Lower leg skin (tissue), 4 donors: ENCODE results near the gene SLC4A4. TPM values are rescaled to one million over a fixed set of nuclear protein-coding genes. Genes with fewer than 3 reads are reported as not detected.

Experiments
- DNase-seq, 2 donors: peaks; one replicate each; pipeline ENCODE4 v3.0.0-alpha.2; 2019; ENCODE audit warnings: low spot score in 2 of 2
- H3K4me3 ChIP-seq: fragments of 200-600 bp; sonication (generic); 2 replicates; pipeline ENCODE4 v1.5.1; 2017; ENCODE audit warnings: mild to moderate bottlenecking, low read depth; ENCODE audit not compliant: poor library complexity, severe bottlenecking
- CTCF ChIP-seq, 3 donors: fragments of 450-650 bp; IDR thresholded peaks; one replicate each; pipeline ENCODE4 v1.5.1; 2016; ENCODE audit warnings: antibody characterized with exemption in 3 of 3, mild to moderate bottlenecking in 3 of 3, moderate library complexity in 2 of 3
- POLR2A ChIP-seq, 2 donors: fragments of 450-650 bp; IDR thresholded peaks; one replicate each; pipeline ENCODE4 v1.6.1; 2016 to 2017; ENCODE audit warnings: antibody characterized with exemption in 2 of 2, mild to moderate bottlenecking in 1 of 2, moderate library complexity in 1 of 2
- WGBS, 2 donors: methylation state at CpG; one replicate each; pipeline ENCODE4 v1.1.5; 2018; 5-methylcytosine and 5-hydroxymethylcytosine counted together
- intact Hi-C: fragments of 100-400 bp; cut with DNase I; formaldehyde crosslinking; loops from one replicate; pipeline ENCODE4 v1.15.0; 2023; ENCODE audit warnings: low total_unique reads
- total RNA-seq, 4 donors: library from RNA; depleted of rRNA; stranded (reverse); fragments of >200 nt; gene quantifications; one replicate each; pipeline ENCODE4 v1.1.0, GENCODE V29; 2016

The SLC4A4 gene
- total RNA-seq, 4 donors from 2014 or later = 0.25 to 0.51 (median 0.47) TPM

- TF ChIP-seq CTCF (IDR thresholded peaks at IDR 0.05) (no peak), POLR2A (IDR thresholded peaks at IDR 0.05) (no peak)
- intact Hi-C loops = no loop called here
- H3K4me3 ChIP-seq = no peak overlapping the region
- DNase-seq = no peak
- WGBS, 2 donors = 94 to 98% methylated on average over 2 of the region's 2 CpGs
Measured at GRCh38 chr4:71307729-71308128, 31.1 kb upstream of the SLC4A4 start.

GRCh38 chr4:71322425-71322824 lies 16.4 kb upstream of the SLC4A4 start:
- DNase-seq = no peak
- TF ChIP-seq POLR2A (IDR thresholded peaks at IDR 0.05) (no peak), CTCF (IDR thresholded peaks at IDR 0.05) (no peak)
- H3K4me3 ChIP-seq = no peak overlapping the region
- WGBS, 2 donors = 64 to 80% methylated on average over 3 of the region's 3 CpGs
- intact Hi-C loops = no loop called here

- H3K4me3 ChIP-seq = no peak overlapping the region
- TF ChIP-seq CTCF (IDR thresholded peaks at IDR 0.05) (no peak), POLR2A (IDR thresholded peaks at IDR 0.05) (no peak)
- intact Hi-C loops = no loop called here
- 83 to 85% methylated on average over 3 of the region's 3 CpGs for WGBS, 2 donors
- no peak for DNase-seq
Measured at GRCh38 chr4:71333368-71333767, 5.5 kb upstream of the SLC4A4 start.

- intact Hi-C loops = no loop called here
- DNase-seq = no peak
- no peak for TF ChIP-seq POLR2A (IDR thresholded peaks at IDR 0.05)
- TF ChIP-seq CTCF (IDR thresholded peaks at IDR 0.05) = no peak
- no peak overlapping the region for H3K4me3 ChIP-seq
Measured at GRCh38 chr4:71333960-71334359, 4.9 kb upstream of the SLC4A4 start.

GRCh38 chr4:71334465-71334882 lies 4.3 kb upstream of the SLC4A4 start:
- 47 to 67% methylated on average over 3 of the region's 3 CpGs for WGBS, 2 donors
- no peak overlapping the region for H3K4me3 ChIP-seq
- DNase-seq = no peak
- no peak for TF ChIP-seq CTCF (IDR thresholded peaks at IDR 0.05)
- no peak for TF ChIP-seq POLR2A (IDR thresholded peaks at IDR 0.05)
- intact Hi-C loops = no loop called here

- 81 to 88% methylated on average over 2 of the region's 2 CpGs for WGBS, 2 donors
- no peak for TF ChIP-seq POLR2A (IDR thresholded peaks at IDR 0.05)
- no peak for TF ChIP-seq CTCF (IDR thresholded peaks at IDR 0.05)
- no peak overlapping the region for H3K4me3 ChIP-seq
- intact Hi-C loops = no loop called here
- no peak for DNase-seq
Measured at GRCh38 chr4:71343670-71344466, 5.0 kb downstream of the SLC4A4 start.
